ENCODE data around the gene C3orf18. TPM values are rescaled to one million over a fixed set of nuclear protein-coding genes. Genes with fewer than 3 reads are reported as not detected.
A peak's percentile ranks its signal among the peaks of the same experiment; 100 is the strongest.

Gene C3orf18
- 6.2 TPM for total RNA-seq

DNA sequence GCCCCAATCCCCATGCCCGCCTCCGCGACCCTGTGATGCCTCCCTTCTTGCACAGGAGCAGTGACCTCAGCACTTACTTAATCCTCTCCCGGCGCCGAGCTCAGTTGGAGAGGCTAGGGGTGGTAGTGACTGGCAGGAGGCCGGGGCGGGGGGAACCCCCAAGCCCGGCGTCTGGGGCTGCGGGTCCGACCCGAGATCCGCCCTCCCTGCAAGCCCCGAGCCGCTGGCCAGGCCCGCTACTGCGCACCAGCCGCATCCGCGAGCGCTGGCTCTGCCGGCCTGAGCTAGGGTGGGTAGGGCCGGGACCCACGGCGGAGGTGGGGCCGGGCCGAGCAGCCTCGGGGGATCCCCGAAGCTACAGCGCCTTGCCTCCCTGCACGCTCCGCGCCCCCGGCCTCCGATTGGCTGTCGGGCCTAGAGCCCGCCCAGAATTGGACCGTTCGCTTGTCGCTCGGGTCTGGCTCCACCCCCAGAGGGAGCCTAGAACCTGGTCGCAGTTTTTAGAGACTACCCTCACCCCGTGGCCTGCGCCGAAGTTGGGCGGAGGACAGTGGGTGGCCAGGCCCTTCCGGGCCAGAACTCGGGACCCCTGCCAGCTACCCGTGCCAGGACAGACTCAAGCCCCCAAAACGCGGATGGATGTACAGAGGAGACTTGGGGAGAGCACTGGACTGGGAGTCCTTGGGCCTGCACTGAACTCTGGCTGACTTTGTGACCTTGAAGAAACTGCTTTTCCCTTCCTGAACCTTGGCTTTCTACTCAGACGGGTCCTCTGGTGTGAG is at the start of gene C3orf18:
Gene C3orf18, minus strand, starts transcription at position 362 of the 782 bp plus-strand sequence. CDS start 2,048 bp downstream, outside the sequence.
- DNase-seq (ENCODE audit: low read depth in 2 of 3, low spot score in 2 of 3) = peak; percentile 80 to 95 (median 93)

DNA sequence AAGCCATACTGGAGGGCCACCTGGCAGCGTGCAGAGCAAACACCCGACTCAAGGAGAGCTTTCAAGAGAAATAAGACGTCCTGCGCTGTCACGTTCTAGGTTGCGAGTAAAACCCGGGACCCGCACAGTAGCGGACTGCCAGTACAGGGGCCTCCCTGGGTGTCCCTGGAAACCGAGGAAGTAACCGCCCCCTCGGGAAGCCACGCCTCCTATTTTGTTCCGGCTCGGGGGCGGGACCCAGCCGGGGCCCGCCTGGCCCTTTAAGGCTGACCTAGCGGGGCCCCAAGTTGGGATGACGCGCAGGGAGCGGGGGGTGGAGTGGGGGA is 49.2 kb upstream of the C3orf18 start:
- DNase-seq (ENCODE audit: low read depth in 2 of 3, low spot score in 2 of 3) = peak; percentile 86 to 97 (median 93)

DNA sequence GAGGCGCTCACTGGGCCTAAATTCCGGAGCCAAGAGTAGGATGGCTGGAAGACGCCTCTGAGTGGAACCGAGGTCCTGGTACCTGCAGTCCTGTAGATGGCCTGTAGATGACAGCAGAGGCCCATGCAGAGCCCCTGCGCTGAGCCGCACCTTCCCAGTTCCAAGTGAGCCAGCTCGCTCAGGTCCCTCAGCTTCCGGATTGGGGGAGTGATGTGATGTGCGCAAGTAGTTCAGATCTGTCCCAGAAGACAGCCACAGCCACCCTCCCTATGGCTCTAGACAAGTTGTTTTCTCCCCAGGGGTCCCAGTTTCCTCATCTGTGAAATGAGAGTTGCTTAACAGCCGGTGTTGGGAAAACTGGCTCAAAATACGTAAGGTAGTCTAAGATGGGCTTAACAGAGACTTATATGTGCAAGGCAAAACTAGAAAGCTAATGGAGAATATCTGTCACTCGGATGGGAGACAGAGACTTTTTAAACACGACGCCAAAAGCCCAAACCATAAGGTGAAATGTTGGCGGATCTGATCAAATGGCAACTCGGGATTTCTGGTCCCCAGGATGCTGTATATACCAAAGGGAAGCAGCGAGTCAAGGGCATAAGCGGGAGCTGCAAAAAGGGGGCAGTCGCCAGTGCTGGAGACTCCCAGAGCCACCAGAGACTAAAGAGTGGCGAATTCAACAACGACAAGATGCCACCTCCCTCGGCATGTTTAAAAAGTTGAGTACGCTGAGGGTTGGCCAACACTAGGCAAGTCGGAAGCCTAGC is 48.6 kb upstream of the C3orf18 start:
- peak; percentile 59 to 85 (median 80) for DNase-seq (ENCODE audit: low read depth in 2 of 3, low spot score in 2 of 3)

DNA sequence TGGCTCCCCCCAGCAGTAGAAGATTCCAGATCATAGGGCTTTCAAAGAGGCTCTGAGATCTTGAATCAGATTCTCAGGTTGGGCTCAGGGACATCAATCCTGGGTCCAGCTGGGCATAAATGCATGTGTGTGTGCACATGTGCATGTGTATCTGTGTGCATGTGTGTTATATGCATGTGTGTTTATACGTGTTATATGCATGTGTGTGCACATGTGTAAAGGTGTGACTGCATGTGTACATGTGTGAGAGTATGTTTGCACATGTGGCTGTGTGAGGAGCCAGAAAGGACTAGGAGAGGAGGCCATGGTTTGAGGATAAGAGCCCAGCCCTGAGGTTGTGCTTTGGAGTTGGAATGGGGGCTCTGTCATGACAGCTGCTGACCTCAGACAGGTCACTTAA is 47.6 kb upstream of the C3orf18 start:
- DNase-seq (ENCODE audit: low read depth in 2 of 3, low spot score in 2 of 3) = no peak

DNA sequence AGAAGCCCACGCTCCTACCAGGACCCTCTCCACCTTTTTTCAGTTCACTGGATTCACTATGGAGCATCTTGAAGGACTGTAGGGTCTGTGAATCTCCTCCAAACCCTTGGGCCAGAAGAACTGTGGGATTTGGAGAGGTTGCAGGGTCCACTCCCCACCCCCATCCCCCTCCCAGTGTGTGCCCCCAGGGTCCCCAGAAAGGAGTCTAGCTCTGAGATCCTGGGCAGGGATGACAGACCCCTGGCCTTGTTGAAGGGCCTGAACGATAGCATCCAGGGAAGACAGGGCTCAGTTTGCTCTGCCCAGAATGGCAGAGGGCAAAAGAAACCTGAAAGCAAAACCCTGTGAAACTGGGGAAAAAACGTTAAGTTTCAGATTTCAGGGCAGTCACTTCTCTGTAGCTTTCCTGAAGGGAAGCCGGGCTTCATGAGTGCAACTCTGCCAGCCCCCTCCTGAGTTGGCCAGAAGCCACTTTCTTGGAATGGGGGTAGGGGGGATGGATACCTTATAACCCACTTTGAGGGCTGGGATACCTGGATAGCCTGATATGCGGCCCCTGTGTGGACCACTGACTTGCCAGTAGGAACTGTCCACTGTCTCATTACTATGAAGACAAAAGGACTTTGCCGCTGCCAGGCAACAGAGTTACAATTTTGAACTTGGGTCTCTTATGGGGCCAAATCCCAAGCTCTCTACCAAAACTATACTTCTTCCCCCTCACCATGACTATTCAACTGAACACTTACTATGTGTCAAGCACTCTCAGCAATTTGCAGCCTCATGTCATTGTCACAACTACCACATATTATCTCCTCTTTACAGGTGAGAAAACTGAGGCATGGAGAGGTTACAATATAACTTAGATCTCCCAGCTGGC is 45.7 kb upstream of the C3orf18 start:
- no peak for DNase-seq (ENCODE audit: low read depth in 2 of 3, low spot score in 2 of 3)

DNA sequence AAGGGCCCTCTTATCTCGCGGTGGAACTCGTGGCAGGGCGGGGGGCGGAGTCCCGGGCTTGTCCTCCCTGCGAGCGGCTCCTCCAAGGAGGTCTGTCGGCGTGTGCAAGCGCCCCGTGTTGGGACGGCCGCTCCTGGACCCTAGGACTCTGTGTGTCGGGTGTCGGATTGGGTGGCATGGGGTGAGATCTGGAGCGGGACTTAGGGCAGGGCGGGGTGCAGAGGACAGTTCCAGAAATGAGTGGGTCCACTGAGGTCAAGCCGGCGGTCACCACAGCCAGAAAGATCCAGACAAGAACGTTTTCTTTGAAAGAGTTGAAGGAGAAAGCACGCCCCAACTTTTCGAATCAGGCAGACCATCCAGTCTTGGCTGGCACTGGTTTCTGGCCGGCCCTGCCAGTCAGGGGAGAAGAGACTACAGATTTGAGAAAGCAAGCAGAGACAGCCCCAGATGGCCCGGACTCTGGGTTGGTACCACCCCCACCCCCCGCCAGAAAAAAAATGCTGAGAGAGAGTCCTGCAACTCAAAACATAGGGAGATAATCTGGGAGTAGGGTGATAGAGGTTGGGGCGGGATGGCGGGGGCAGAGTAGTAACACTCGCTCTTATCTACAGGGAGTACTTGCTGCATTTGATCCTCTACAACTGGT is 44.8 kb upstream of the C3orf18 start:
- no peak for DNase-seq (ENCODE audit: low read depth in 2 of 3, low spot score in 2 of 3)

DNA sequence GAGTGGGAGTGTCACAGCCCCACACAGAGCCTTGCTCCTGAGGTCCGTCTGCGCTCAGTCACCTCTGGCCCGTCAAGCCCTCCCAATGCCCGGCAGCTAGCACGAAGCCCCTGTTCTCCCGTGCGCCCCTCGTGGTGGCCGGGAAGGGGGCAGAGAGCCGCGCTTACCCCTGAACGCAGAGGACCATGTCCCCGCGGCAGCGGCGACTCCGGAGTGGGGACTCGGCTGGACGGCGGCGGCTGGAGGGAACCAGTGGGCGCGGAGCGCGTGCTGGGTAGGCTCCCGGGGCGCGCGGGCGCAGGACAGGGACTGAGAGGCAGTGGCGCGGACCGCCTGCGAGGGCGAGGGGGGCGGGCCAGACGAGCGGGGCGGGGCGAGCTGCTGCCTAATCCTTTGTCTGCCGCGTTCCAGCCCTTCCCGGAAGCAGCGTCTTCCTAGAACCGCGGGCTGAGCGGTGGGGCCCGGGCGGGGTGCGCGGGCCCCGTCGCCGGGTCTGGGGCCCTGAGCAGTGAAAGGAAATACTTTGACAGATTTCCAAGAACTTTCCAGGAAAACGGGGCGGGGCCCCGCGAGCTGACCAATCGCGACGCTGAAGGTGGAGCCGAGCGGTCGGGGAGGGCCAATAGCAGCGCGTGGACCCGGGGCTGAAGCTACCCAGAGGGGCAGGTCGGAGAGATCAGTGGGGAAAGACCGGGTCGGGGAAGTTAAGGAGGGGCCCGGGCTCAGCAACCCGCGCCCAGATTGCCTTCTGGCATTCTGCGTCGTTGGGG is 44.1 kb upstream of the C3orf18 start, which contains the start of gene CISH:
Gene CISH, minus strand, starts transcription at position 311 of the 770 bp plus-strand sequence. Its CDS starts 124 bp downstream, at position 187.
- peak; percentile 77 to 93 (median 90) for DNase-seq (ENCODE audit: low read depth in 2 of 3, low spot score in 2 of 3)

DNA sequence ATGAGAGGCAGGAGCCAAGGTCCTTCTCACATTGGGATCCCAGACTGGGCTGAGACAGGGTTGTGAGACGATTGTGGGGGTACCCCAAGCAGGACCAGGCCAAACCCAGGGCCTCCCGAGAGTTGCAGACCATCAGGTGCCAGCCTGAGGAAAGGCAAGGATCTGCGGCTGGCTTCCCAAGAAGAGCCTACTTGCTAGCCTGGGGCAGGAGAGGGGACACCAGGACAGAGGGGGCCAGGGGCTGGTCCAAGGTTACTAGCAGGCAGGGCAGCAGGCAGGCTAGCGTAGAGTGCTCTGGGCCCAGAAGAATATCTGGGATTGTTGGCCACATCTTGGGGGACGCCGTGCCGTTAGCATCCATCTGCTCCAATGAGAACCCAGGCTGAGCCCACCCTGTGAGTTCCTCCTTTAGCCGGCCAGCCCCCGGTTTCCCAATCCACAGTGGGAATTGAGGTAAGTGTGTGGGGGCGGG is 43.5 kb upstream of the C3orf18 start:
- DNase-seq (ENCODE audit: low read depth in 2 of 3, low spot score in 2 of 3) = peak in 1 of 3 donors; percentile 23

DNA sequence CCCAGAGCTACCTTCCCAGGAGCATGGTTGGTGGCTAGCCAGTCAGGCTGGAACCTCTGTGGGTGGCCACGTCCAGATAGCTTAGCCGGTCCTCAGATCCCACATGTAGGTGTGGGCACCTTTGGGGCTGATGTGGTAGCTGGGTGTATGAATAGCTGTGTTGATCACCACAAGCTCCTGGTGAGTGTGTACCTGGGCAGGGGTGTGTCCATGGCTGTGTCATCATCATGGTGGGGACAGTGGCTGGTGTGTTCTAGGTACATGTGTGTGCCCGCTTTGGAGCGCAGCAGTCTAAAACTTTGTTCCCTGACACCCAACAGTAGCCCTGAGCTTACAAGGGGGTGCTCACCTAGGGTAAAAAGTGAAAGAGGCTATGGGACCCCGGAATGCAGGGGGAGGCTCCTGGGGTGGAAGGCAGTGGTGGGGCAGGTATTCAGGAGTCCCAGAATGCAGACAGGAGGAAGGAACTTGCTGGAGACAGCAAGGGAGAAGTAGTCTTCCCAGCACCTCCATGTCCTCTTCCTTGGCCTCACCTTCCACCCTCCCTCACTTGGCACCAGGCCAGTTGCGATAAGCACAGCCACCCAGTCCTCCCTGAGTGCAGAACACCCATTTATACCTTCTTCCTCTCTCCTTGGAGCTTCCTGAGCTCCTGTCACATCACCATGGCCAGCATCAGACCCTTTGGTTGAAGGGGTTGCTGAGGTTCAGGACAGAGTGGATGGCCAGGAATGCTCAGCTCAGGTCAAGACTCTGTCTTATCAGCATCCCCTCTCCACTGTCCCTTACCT is 42.8 kb upstream of the C3orf18 start:
- DNase-seq (ENCODE audit: low read depth in 2 of 3, low spot score in 2 of 3) = no peak

DNA sequence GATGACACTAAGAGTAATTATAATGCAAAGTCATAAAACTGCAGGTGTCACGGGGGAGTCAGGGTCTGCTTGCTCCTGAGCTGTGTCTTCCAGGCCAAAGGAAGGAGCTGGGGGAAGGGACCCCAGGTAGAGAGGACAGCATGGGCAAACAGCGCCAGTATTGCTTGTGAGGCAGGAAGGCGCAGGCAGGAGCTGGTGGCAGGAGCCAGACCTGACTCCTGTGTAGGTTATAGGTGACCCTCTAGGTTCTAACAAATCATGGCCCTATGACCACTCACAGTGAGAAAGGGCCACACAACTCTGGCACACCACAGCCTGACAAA is 42.2 kb upstream of the C3orf18 start:
- no peak for DNase-seq (ENCODE audit: low read depth in 2 of 3, low spot score in 2 of 3)

DNA sequence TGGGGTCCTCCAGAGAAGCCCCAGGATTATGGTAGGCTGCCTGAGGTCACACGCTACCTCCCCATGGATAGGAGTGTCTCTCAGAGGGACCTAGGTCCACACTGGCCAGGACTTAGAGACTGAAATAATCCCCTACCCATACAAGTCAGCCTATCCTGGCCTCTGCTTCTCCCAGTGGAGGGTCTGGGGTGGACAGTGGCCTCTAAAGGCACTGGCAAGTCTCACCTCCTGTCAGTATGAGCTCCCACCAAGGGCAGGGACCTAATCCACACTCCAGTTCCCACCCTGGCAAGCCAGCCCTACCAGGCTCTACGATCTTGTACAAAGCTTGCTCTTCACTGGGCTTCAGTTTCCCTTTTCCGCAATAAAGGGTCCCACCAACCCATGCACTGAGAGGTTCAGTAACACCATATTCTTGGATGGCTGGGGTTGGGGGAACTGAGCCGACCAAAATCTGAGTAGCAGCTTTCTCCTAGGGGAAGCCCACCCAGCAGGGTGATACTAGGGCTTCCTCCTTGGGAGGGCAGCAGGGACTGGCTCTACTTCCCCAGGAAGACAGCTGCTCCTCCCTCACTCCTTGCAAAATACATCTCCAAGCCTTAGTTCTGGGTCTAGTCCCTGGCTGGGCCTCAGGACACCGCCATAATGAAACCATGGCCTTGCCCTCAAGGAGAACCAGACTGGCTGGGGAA is 41.7 kb upstream of the C3orf18 start:
- DNase-seq (ENCODE audit: low read depth in 2 of 3, low spot score in 2 of 3) = no peak

DNA sequence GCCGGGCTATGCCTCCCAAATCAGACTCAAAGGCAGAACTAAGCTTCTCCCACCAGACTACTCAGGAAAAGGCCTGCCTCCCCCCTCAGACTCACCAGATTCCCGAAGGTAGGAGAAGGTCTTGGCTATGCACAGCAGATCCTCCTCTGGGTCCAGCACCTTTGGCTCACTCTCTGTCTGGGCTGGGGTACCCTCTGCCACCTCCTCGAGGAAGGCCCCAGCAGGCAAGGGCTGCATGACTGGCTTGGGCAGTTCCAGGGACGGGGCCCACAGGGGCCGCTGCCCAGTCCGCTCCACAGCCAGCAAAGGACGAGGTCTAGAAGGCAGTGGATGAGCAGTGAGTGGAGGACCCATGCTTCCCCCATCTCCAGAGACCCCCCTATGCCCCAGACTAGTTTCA is 40.7 kb upstream of the C3orf18 start:
- DNase-seq (ENCODE audit: low read depth in 2 of 3, low spot score in 2 of 3) = no peak

DNA sequence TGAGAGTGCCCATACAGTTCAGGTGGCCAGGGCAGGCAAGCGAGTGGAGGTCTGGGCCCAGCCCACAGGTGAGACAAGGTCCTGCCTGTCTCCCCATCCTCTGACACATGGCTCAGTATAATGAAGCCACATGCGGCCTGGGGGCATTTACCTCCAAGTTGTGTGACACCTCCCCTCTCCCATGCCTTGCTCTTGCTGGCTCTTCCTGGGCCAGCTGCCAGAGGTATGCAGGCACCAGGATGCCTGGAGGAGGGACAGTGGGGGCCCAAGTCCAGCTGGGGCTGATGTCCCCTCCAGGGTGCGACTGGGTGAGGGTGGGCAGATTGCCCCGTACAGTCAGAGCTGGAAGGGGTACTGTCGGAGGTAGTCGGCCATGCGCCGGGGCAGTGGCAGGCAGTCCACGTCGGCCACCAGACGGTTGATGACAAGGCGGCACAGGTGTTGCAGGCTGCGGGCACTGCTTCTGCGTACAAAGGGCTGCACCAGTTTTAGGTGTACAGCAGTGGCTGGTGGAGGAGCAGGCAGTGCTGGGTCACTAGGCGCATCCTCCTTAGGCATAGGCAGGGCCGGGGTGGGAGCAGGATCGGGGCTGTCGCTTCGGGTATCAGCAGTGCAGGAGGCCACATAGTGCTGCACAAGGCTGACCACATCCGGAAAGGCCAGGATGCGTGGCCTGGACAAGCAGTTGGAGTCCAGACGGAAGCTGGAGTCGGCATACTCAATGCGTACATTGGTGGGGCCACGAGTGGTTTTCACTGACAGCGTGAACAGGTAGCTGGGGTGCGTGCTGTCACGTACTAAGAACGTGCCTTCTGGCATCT is 39.9 kb upstream of the C3orf18 start:
- DNase-seq (ENCODE audit: low read depth in 2 of 3, low spot score in 2 of 3) = no peak

DNA sequence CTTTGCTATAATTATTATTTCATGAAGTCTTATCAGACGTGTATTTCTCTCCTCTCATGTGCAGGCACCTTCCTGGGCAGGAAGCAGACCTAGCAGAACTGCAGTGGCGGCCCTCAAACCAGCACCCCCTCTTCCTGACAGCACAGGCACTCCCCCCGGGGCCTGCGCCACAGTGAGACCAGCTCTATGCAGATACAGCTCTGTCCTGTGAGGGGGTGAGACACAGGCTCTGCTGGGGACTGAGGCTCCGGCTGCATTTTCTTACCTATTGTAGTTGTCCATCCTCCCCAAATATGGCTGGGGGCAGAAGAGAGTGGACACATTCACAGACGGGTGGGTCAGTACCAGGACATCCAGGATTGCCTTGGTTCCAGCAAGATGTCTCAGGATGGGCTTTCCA is 39.0 kb upstream of the C3orf18 start:
- DNase-seq (ENCODE audit: low read depth in 2 of 3, low spot score in 2 of 3) = peak in 1 of 3 donors; percentile 63

DNA sequence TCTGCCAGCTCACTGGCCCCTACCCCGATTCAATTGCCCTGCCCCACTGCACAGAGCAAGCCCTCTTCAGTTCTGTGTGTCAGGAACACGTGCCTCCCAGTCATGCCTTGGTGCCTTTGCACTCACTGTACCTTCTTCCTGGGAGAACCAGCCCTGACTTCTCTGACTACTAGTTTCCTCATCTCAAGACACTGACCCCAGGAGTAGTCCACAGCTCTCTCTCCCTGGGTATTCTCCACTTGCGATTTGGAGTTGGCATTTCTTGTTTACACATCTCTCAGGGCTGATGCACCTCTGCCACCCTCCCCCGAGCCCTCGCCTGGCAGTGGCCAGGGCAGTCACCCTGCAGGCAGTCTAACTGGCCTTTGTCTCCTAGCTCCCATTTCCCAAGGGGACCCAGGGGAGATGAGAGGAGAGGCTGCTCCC is 38.4 kb upstream of the C3orf18 start:
- no peak for DNase-seq (ENCODE audit: low read depth in 2 of 3, low spot score in 2 of 3)

DNA sequence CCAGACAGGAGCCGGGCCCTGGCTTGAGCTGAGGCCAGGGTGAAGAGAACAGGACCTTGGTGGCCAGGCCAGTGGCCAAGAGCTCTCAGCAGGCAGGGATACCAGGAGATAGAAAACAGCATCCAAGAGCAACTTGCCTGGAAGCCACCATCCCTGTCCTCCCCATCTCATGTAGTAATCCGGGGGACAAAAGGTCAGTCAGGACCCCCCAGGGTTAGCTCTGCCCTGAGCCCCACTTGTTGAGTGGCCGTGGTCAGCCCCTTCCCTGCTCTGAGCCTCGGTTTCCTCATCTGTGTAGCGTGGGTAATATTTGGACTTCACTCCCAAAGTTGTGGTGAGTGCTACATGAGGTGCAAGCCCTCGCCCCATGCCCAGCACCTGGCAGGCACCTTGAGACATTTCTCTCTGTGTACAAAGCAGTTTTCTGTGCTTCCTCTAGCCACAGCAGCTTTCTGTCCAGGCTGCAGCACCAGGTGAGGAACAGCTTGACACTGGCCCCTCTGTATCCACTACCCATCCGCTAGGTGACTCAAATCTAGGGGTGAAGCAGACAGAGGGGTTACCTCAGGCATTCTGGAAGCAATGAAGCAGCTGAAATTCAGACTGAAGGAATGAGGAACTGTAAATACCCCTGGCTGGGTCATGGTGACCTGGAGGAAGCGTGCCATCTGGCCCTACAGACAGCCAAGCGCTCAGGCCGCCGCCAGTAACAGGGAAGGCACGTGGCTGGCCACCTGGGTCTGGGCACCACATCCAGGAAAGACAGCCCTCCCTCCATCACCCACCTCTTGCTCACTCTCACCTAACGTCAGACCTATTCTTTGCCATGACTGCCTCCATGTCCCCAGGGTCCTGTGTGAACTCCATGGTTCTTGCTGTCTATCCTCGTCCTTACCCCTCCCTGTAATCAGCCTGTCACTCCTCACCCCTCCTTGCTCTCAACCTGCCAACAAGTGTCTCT is 37.4 kb upstream of the C3orf18 start:
- DNase-seq (ENCODE audit: low read depth in 2 of 3, low spot score in 2 of 3) = peak in 2 of 3 donors; percentile 73 to 77
